Stimulated activated naive CD8-positive, alpha-beta T cell treated with anti-CD3 and anti-CD28 coated beads, Interleukin-15, Interleukin-2, amounts not matched to agents 100 U/mL and 50 U/mL, for 24 hours (primary cell): Measurements from ENCODE around the gene PDK1.

ENCODE experiments used
- ATAC-seq: fragments of 150-1000 bp; cut with Tn5 transposase; one replicate; pipeline ENCODE4 v1.10.0; 2021
- DNase-seq: peaks from one replicate; pipeline ENCODE4 v3.0.0; 2021

The PDK1 gene

DNA sequence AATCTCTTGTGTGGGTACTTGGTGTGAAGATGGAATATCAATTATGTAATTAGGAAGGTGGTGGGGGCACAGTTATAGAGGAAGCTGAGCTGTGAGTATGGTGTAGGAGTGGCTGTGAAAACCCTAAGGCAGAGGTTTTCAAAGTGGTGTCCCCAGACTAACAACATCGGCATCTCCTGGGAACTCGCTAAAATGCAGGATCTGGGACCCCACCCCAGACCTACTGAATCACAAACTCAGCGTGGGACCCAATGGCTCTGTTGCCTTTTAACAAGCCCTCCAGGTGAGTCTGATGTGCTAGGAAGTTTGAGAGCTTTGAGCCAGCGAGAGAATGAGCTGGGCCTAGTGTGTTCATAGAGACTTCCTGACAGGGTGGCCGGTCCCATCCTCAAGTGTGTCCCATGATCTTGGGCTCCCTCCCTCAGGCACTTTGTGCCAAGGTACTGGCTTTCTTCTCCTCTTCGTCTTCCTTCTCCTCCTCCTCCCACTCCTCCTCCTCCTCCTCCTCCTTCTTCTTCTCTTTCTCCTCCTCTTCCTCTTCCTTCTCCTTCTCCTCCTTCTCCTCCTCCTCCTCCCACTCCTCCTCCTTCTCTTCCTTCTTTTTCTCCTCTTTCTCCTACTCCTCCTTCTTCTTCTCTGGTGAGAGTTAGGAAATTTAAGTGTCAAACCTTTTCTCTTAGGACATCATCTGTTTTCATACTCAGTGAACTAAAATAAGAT is 86.6 kb downstream of the PDK1 start:
- no peak for ATAC-seq
- no peak for DNase-seq

DNA sequence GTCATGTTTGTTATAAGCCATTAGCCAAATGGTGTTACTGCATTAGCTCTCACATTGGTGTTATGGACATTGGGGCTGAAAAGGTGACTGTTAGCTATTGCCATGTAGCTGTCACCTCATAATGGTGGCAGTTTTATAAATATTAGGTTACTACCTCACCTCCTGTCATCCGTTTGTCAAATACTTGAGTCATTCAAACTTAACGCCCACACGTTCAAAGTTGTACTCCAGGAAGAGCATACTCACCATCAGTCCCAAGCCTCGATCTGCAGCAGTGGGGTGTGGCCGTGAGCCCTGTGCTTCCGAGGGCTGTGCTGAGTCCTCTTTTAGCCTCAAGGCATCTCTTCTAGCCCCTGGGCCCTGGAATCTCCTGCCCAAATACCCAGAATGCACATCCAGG is 87.3 kb downstream of the PDK1 start:
- peak; percentile 28 for DNase-seq
- peak; percentile 82 for ATAC-seq

DNA sequence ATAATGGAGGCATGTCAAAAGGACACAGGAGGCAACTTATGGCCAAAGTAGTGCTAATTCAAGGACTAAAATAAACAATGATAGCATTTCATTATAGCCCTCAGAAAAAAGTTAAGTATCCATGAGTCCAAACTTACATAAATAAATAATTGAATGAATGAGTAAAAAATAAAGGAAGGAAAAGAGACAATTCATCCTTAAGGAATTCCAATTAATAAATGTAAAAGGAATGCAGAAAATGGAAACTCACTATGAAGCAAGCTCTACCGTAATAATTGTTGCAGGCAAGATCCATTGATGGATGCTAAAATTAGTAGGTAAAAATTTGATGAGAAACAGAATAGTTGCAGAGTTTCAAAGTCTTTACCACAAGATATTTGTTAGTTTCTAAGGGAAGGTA is 91.5 kb downstream of the PDK1 start:
- DNase-seq, result no peak

DNA sequence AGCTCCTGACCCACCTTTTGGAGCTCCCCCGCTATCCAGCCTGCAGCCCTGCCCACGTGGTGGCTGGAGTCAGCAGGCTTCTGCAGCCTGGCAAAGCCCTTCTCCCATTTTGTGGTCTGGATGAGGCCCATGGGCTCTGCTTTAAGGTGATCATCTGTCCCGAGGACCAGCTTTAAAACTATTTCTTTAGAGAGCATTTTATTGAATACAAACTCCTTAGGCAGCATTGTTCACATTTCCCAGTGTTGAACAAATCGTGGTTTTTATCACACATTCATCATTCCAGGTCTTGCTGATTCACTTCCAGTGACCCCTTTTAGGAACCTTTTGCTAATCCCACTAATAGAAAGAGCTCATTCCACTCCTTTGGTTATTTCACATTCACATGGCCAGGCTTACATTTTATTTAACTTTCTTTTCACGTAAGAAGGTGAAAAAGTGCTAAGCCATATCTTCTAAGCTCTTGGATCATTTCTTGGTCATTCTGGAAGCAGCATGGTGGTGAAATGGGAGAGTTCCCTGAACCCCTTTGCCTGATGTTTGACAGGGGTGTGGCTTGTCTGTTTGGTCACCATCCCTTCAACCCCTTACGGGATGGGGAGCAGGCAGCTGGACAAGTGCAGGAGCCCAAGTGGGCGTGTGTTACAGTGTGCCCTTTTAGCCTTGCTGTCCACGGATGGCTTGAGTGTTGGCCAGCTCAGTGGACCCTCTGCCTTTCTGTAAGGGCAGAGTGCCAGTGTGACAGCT is 99.4 kb downstream of the PDK1 start:
- DNase-seq, result no peak
- no peak for ATAC-seq

More for the DNA sequence above, 91.5 kb downstream of the PDK1 start:
- ATAC-seq, result no peak

DNA sequence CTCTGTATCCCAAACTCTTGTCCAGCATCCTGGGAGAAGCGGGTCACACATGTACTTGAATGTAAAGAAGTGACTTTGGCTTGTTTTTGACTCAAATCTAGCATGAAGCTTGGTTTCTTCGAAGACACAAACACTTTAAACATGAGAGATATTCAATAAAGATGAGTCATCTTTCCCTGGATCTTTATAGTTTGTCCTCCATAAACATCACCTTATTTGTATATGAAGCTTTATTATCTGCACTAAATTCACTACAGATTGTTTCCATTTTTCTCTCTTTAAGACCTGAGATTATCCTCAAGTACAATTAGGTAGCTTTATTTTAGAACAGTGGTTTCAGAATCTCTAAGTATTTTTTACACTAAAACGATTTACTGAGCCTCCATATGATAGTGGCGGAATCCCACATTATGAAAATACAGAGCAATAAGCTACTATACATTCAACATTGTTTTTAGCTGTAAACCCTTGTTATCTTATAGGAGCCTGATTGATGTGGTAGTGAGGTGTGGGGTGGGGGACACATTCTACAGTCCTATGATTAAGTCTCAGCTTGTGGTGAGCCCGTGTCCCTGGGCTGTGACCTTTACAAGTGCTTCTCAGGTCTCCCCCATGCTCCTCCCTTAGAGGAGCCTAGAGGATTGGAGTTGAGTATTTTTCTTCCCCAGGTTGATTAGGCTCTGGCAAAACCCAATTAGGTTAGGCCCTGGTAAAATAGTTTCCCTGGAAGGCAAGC is 100.1 kb downstream of the PDK1 start:
- ATAC-seq, result peak; percentile 98
- peak; percentile 20 for DNase-seq
